Choroid plexus epithelial cell (primary cell): ENCODE results near the gene LYPD6B.

Source experiments
- DNase-seq: peaks from one replicate; pipeline ENCODE4 v3.0.0-alpha.2; 2010; ENCODE audit warnings: low read depth
- H3K4me3 ChIP-seq: 2 replicates; pipeline ENCODE4 v1.5.1; 2011; ENCODE audit warnings: low read depth, mild to moderate bottlenecking, control low read depth, low read length, moderate library complexity
- CTCF ChIP-seq: conservative IDR thresholded peaks from 2 replicates; pipeline ENCODE4 v1.5.1; 2011; ENCODE audit warnings: low read depth, mild to moderate bottlenecking, control low read depth, inconsistent platforms, low read length, moderate library complexity

LYPD6B gene

DNA sequence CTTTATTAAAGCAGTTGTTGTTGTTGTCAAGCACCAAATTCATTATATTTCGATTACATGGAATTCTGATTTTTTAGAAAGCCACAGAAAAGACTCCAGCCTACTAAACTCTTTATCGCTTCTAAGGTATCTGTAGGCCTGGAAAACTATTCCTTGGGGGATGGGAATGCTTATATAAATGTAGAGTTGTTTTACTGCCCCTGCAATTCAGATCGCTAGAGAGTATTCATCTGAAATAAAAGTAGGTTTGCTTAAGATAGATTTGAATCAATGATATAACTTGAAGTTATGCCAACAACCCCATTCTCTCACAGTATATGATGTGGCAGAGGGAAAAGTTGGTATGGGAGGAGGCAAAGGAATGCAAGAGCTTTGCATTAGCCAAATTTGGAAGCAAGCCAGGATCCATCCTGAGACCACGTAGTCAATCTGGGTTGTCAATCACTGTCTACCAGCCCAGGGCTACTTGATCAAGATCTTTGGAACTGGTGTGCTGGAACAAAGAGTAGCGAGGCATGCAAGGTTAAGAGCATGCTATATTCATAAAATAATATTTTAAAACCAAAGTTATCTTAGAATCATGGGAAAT, 95.9 kb downstream of the LYPD6B start:
- DNase-seq = no peak
- no peak overlapping the region for H3K4me3 ChIP-seq
- no peak for TF ChIP-seq CTCF

DNA sequence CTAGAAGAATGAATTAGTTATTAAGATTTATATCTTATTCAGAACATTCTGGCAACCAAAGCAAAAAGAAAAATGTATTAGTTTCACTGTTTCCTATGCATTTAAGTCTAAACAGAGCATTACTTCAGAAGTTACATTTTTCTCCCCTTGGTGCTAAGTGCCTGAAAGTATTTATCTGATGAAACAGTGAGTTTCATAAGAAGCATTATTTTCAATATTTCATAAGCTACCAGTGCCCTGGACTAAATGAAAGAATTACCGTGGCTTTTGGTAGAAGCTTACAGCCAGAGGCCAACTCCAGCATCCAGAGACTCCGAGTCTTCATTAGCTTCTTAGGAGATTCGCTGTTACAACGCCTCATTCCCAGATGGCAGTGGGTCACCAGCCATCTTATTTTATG, 97.6 kb downstream of the LYPD6B start:
- no peak for DNase-seq
- H3K4me3 ChIP-seq = no peak overlapping the region
- no peak for TF ChIP-seq CTCF

DNA sequence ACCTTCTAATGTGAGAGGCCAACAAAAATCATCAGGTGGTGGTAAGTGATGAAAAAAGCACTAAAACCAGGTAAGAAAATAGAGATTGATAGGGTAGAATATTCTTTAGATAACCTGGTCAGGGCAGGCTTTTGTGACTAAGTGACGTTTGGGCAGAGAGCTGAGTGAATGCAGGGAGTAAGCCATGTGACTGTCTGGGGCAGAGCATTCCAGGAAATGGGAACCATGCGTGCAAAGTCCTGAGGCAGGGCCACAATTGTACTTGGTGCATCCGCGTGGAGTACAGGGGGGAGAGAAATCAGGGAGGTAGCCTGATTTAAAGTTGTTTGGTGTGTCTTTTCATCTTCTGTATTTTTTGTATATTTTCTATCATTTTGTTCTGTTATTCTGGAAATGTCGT, 102.5 kb downstream of the LYPD6B start:
- TF ChIP-seq CTCF = no peak
- no peak for DNase-seq

DNA sequence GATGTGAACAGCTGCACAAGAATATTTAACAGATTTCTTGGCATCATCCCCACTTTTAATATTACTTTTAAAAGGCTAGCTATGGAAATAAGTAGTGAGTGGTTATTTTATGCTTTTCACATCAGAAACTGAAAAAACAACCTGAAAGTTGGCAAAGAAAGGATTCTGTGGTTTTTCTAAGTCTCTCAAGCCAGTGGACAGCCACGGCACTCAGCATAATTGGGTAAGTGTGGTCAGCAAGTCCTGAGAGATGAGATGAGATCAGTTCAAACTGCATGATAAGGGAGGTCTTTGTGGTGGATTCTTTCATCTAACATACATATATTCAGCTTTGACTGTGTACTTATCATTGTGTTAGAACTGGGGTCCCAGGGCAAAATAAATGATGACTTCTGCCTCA, 105.2 kb downstream of the LYPD6B start:
- no peak overlapping the region for H3K4me3 ChIP-seq
- TF ChIP-seq CTCF = no peak
- DNase-seq = no peak

More for the DNA sequence above, 102.5 kb downstream of the LYPD6B start:
- no peak overlapping the region for H3K4me3 ChIP-seq

- H3K4me3 ChIP-seq = no peak overlapping the region
- DNase-seq = no peak
- no peak for TF ChIP-seq CTCF
These were observed 107.1 kb downstream of the LYPD6B start for GRCh38 chr2:149145314-149146295.

- no peak for DNase-seq
- TF ChIP-seq CTCF = no peak
- H3K4me3 ChIP-seq = no peak overlapping the region
These were observed 108.4 kb downstream of the LYPD6B start for GRCh38 chr2:149146876-149147275.
